GM19395 (cell line): ENCODE results near the gene STXBP1.
A peak's percentile ranks its signal among the peaks of the same experiment; 100 is the strongest.

Experiments used
- ATAC-seq: cut with Tn5 transposase; IDR thresholded peaks from one replicate; pipeline ENCODE4 v1.9.1; 2021; ENCODE audit warnings: mild to moderate bottlenecking, moderate library complexity; ENCODE audit not compliant: unreplicated experiment

Gene STXBP1

DNA sequence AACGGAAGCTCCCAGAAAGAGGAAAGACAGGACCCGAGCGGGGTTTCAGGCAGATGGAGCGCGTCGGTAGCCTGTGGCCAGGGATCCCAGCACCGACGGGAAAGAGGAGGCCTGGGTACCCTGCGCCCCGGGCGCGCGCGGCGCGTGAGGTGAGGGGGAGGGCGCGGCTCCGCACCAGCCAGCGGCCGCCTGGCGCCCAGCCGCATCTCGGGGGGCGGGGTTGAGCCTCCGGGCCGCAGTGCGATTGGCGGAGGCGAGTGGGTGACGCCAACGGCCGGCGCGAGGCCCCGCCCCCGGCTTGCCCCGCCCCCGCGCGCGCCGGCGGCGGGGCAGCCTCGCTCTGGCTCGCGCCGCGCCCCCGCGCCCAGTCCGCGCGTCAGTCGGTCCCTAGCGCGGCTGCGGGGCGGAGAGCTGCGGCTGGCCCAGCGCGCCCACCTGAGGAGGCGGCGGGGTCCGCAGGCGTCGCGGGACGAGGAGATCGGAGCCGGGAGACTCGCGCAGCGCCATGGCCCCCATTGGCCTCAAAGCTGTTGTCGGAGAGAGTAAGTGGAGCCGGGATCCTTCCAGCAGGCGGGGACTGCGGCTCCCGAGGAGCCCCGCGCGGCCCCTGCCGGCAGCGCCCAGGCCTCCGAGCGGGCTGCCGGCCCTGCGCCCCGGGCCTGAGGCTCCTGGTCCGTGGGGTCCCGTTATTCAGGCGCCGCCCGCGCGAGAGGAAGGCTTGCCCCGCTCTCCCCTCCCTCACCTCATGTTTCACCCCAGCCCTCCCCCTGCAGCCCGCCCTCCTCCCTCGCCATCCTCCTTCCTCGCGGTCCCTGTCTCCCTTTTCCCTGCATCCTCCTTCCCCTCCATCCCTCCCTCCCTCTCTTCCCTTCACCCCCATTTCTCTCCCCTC is at the start of gene STXBP1:
STXBP1 (plus strand) TSS at position 379 of the 892 bp plus-strand sequence; CDS start at position 506, 127 bp downstream.
- peak; percentile 66 for ATAC-seq

DNA sequence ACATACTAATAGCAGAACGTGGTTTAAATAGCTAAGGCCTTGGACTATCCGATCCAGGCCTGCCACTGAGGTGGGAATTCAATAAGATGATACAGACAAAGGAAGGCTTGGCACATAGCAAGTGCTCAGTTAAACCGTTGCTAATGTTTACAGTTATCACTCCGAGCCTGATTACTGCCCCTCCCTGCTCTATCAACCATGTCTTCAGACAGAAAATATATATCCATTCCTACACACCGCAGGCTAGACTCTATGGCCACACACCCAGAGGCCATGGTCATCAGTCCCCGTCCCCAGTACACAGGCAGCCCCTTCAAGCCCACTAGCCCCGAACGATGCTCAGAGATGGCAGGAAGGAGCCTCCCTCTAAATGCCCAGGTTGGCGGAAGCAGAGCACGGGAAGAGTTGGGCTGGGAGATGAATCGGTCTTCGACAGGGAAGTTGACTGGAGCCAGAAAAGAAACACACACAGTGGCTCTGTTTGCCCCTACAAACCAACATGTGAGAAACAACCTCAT is 49.7 kb upstream of the STXBP1 start:
- no peak for ATAC-seq

DNA sequence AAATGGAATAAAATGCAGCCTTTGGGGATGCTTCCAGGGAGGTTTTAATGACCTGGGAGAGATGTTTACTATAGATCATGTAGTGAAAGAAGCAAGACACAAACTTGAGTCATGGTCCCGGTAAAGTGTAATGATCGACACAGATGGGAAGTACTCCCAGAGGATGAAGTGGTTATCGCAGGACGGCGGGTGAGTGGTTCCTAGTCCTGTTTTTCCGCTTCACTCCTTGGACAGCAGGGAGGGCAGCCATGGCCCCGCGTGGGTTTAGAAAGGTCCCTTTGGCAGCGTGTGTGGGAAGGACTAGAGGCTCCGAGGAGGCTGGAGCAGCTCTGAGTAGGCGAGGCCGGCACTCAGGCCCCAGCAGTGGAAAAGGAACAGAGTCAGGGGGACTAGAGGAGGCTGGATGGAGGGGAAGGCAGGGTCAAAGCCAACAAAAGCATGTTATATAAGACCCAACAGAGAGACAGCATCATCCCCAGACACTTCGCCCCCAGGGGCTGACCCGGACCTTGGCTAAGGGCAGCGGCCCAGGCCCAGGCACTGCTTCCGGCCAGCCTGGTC is 49.2 kb upstream of the STXBP1 start:
- ATAC-seq: no peak

DNA sequence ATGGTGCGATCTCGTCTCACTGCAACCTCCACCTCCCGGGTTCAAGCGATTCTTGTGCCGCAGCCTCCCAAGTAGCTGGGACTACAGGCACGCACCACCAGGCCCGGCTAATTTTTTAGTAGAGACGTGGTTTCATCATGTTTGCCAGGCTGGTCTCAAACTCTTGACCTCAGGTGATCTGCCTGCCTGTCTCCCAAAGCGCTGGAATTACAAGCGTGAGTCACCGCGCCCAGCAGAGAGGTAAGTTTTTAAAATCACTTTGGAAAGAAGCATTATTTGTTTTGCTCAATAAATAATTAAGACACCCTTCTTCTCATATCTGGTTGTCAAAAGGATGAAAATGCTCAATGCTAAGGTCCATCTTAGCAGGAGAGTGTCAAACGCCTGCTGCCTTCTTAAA is 48.5 kb upstream of the STXBP1 start:
- ATAC-seq: no peak

DNA sequence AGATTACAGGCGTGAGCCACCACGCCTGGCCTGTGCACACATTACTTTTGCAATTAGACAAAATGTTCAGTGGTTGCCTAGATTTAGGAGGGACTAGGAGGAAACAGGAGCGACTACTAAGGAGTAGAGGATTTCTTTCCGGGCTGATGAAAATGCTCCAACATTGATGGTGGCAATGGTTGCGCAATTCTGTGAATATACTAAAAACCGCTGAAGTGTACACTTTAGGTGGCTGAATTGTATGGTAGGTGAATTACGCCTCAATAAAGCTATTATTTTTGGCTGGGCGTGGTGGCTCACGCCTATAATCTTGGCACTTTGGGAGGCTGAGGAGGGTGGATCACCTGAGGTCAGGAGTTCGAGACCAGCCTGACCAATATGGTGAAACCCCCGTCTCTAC is 46.8 kb upstream of the STXBP1 start:
- no peak for ATAC-seq

DNA sequence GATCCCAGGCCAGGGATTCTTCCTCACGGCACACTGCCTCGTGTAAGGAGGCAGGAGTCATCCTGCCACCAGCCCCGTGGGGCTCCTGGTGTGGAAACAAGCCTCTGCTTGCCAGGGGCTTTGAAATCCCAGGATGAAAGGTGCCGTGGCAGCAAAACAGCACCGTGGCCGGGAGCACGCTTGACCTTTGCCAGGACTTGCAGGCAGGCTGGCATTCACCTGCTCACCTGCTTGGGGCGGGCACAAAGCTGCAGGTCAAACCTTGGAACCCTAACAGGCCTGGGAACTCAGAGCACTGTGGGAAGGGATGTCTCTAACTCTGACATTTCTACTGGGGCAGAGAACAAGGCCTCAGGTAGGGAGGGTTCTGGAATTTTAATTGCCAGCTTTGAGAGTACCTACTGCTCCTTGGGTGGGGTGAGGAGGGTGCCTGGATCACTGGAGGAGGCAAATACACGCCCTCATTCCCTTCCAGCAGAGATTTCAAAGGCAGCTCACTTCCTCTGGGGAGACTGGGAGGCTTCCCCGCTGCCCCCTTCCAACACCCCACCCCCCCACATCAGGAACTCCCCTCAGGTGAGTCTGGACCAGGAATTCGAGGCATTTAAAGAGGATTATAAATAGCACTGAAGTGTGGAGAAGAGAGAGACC is 45.6 kb upstream of the STXBP1 start:
- ATAC-seq: no peak

DNA sequence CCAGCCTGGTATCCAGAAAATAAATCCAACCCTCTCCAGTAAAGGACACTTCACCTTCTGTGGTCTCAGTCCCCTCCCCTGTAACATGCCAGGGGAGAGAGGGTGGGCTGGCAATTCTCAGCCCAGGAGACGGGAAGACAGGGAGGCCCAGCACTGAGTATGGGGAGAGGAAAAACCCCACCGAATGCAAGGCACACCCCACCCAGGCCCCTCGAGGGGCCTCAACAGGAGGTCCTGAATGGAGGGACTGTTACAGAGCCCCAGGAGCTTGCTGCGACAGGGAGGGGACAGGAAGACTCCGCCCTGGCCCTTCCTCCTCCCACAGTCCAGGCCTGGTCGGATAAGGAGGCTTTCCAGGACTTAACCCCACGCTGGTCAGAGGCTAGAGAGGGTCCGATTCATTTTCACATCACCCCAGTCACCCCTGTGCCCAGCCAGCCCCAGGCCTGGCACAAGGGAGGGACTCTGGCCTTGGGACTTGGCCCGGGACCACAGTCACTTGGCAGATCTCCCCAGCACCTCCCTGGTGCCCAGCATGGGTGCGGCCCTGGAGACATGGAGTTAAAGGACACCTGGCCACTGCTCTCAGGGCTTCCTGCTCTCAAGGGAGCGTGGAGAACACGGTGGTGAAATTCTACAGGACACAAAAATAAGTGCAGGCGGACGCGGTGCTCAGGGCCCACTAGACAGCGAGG is 44.9 kb upstream of the STXBP1 start:
- no peak for ATAC-seq

DNA sequence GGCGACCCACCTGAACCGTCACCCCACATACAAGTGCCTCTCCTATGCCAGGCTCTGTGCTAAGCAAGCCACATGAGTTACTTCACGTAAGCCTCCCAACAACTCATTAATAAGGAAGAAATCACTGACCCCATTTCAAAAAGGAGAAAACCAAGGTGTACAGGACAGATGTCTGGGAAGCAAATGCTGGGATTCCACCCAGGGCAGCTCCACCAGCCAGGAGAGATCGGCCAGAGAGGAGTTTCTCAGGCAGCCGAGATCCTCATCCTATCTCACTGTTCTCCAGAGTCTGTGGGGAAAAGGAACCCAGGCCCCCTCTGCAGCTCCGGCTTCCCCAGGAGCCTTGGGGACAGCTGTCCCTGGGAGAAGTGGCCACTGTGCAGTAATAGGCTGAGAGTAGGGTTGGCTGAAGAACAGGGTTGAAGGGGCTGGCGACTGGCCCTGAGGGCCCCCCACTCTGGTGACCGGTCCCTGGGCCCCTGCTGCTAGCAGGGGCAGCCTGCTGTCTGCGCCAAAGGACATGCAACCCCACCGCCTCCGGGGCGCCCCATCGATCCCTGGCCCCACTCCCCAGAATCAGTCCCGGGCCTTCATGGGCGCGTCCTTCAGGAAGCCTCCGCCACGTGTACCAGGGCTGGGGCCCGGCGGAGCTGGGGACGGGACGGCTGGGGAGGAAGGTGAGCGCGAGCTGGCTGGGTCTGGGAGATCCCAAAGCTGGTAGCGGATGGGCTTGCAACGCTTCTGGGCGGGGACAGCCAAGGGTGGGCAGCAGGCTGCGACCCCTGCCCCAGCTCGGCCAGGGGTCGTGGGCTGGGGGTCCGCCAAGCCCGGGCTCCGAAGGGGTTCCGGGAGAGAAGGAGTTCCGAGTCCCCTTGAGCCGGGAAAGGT is 44.1 kb upstream of the STXBP1 start:
- ATAC-seq: no peak

DNA sequence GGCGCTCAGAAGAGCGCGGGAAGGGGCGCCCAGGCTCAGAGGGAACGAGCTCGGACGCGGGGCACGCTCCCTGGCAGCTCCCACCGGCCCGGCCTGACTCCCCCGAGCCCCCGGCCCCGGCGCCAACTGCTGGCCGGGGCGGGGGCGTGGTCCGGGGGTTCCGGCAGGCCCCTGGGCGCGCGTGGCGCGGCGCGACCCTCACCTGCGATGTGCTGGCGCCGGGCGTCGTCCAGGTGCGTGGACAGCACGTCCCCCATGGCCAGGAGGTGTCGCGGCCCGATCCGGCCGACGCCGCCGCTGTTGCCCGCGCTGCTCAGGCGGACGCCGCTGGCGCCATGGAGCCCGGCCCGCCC is 43.5 kb upstream of the STXBP1 start:
- no peak for ATAC-seq

DNA sequence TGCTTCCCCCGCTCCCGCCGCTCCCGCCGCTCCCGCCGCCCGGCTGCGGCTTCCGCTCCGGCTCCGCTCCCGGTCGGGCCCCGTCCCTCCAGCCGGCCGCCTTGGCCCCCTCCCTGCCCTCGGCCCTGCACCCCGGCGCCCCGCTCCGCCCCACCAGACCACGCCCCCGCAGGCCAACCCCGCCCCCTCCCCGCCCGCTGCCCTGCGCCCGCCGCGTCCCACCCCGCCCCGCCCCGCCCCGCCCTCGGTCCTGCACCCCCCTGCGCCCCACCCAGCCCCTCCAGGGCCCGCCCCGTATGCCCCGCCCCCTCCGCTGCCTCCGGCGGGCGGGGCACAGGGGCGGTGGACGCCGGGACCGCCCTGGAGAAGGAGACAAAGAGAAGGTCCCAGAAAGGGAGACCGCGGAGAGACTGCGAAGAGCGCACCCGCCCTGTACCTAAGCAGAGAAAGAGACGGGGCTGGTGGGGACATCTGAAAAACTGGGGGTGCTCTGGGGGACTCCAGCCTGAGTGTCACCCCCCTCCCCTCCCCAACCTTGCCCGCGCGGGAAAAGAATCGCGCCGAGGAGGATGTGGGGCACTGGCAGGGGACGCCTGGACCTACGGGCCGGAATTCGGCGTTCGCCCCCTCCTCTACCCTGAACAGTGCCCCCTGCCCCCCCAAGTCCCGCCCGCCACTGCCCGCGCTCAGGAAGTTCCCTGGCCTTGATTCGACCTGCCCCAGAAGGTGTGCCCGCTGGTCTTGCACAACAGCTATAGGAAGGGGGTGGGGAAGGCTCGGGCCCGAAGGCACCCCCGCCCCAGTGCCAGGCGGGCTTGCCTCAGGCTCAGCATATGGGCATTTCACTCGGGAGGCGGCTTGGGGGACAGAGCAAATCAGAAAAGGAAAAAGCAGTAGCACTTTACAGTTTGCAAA is 42.8 kb upstream of the STXBP1 start:
- no peak for ATAC-seq

DNA sequence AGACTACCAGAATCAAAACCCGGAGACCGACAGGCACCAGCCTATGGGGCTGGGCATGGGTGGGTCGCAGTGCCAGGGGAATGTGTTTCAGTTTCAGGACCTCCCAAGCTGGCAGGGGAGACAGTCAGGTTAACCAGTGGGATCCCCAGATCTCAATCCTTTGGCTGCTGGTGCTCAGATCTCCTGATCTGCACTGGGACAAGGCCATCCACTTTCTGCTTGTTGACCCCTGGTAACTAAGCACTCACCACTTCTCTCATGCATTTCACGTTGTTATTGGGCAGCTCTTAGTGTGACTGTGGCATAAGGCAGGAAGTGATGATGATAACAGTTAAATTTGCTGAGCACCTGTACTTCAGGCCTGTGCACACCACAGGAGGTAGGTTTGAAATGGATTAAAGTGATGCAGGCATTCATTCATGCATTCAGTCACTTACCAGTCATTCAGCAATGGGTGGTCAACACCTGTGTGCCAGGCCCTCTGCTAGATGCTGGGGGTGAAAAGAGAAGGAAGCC is 42.1 kb upstream of the STXBP1 start:
- ATAC-seq: no peak

DNA sequence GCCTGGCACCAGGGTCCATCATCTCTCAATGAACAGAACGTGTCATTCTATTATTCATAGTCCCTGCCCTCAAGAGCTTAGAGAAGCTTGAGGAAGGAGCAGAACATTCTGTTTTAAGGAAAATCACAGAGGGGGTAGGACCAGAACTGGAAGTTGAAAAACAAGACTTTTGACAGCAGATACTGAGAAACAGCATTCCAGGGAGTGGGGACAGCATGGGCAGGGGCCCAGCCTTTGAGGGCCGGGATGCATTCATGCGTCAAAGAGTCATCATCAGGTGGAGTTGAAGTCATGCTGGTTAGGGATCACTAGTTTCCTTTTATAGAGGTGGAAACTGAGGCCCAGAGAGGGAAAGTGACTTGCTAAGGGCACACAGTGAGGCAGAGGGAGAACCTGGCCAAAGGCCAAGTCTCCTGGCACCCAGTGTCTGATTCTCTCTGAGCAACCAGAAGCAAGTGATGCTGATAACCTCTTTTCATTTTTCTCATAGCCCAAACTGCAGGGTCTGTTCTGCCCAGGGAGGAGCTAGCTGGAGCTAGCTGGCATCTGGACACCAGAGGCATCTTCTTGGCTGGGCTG is 41.5 kb upstream of the STXBP1 start:
- no peak for ATAC-seq

DNA sequence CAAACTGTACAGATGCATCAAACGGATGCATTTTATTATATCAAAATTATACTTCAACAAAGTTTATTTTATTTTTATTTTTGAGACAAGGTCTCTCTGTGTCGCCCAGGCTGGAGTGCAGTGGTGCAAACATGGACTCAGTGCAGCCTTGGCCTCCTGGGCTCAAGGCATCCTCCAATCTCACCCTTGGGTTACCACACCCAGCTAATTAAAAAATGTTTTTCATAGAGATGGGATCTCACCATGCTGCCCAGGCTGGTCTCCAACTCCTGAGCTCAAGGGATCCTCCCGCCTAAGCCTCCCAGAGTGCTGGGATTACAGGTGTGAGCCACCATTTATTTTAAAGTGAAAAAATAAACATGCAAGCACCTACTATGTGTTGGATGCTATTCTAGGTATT is 40.1 kb upstream of the STXBP1 start:
- no peak for ATAC-seq

DNA sequence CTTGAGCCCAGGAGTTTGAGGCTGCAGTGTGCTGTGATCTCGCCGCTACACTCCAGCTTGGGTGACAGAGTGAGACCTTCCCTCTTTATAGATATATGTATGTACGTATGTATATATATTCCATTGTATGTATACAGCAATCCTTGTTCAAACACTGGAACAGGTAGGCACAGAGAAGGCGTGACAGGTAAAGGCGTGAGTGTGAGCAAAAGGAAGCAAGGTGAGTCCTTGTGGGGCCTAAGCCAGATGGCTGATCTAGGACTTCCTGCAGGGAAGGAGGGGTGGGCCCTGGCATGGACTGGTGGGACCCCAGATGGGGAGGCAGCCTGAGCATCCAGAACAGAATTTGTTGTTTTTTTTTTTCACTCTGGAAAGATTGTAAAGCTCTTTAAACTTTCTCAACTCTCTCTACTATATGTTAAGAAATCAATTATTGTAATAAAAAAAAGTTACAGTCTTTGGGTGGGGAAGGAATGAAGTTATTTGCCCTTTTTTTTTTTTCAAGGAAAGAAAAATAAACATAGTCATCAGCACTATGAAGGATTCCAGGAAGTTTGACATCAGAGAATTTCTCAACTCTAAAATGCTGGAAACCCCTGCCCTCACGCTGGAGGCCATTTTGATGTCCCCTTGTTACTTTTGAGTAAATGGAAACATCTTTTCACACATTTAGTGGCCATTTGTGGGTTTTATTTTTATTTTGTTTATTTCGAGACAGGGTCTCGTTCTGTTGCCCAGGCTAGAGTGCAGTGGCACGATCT is 38.9 kb upstream of the STXBP1 start:
- ATAC-seq: no peak

DNA sequence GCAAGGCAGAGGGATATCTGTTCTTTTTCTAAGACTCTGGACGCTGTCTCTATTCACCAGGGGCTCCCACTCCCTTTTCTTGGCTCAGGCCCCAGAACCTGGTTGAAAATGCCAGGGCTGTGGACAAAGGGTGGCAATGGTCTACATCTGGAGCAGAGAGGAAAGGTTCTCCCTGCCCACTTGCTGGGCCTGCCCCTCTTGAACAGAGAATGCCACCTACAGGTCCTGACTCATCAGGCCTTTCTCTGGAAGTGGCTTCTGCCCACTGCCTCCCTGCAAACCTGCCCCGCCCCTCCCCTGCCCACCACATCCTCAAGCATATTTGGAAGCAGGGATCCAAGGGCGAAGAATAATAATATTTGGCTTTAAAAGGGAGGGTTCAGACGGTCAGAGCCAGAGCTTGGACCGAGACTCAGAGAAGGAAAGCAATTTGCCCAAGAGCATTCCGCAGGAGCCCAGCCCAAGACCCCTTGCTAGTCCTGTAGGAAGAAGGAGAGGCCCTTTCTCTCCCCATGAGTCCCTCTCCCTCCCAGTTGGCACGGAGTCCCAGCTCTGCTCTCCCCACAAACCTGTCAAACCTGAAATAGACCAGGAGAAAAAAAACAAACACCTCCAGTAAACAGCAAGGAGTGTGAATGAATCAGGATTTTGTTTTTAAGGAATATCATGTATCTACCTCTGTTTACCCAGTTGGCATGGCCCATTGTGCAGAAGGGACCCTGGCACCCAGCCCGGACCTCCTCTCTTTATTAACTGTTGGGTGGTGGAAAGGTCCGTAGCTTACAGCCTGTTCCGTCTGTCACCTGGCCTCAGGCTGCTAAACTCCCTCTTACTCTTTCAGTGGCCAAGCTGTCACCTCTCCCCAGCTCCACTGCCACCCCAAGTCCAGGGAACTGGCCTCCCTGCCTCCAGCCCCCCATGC is 37.7 kb upstream of the STXBP1 start:
- ATAC-seq: no peak

DNA sequence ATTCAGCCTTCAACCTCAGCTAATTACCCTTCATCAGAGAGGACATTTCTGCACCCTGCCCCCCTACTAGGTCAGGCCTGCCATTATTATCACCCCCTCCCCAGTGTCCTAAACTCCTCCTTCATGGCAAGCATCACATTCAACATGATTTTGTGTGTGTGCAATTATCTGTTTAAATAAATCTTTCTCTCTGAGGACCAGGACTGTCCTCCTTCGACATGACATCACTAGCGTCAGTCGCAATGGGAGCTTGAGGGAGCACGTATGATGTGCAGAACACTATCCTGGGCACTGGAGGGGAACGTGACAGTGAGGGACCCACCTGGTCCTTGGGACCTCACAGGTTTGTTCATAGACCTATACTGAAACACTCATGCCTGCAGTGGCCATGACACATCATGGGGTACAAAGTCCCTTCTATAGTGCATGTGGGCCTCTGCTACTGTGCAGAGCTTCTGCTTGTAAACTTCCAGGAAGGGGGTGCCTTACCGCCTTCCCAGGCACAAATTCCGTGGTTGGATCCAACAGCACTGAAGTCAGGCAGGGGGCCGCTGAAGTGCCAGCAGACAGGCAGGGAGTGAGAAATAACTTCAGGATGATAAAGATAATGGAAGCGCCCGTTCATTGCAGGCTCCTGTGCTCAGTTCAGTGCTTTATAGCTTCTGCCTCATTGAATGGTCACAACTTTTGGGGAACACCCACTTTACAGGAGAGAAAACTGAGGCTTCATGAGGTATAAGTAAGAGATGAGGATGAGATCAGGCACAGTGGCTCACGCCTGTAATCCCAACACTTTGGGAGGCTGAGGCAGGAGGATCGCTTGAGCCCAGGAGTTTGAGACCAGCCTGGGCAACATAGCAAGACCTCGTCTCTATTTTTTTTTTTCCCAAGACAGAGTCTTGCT is 36.0 kb upstream of the STXBP1 start:
- ATAC-seq: no peak
